Spinal cord (tissue), 10 donors: ENCODE measurements around the gene HNF4A. TPM values are rescaled to one million over a fixed set of nuclear protein-coding genes. Genes with fewer than 3 reads are reported as not detected.
"Not testable (repeated sequence)": the region's sequence is repeated elsewhere in the genome, so short reads cannot be mapped to it uniquely, and the experiment has no call there.

Experiments used
- DNase-seq, 6 donors: peaks; one replicate each; pipeline versions ENCODE4 v3.0.0 to v3.0.0-alpha.2; 2013 to 2015; ENCODE audit warnings: low spot score in 6 of 6, low read depth in 4 of 6
- H3K27ac ChIP-seq: one replicate; pipeline ENCODE4 v1.5.1; 2013; ENCODE audit warnings: low read depth, low read length, control low read depth
- H3K27me3 ChIP-seq: one replicate; pipeline ENCODE4 v1.6.1; 2013; ENCODE audit warnings: low read length; ENCODE audit not compliant: control insufficient read depth, insufficient read depth
- H3K36me3 ChIP-seq: one replicate; pipeline ENCODE4 v1.6.1; 2013; ENCODE audit warnings: low read length; ENCODE audit not compliant: control insufficient read depth, insufficient read depth
- H3K4me1 ChIP-seq: one replicate; pipeline ENCODE4 v1.6.1; 2013; ENCODE audit warnings: low read length; ENCODE audit not compliant: control insufficient read depth, insufficient read depth
- H3K4me3 ChIP-seq: one replicate; pipeline ENCODE4 v1.5.1; 2013; ENCODE audit warnings: low read depth, low read length, control low read depth
- H3K9me3 ChIP-seq: one replicate; pipeline ENCODE4 v1.6.1; 2013; ENCODE audit warnings: low read length; ENCODE audit not compliant: control insufficient read depth, insufficient read depth
- WGBS: methylation state at CpG from one replicate; pipeline ENCODE4 v1.1.5; 2013; ENCODE audit warnings: missing lambda C conversion rate; ENCODE audit not compliant: insufficient coverage; 5-methylcytosine and 5-hydroxymethylcytosine counted together
- polyA plus RNA-seq, 2 donors: library from polyadenylated mRNA; unstranded; fragments of 120-200 nt; gene quantifications; one replicate each; pipeline ENCODE4 v1.2.1, GENCODE V29; 2013; ENCODE audit not compliant: insufficient read length in 2 of 2
- total RNA-seq, 2 donors: library from RNA; depleted of rRNA in 1 of 2; stranded (reverse); fragments of 120-200 nt in 1 of 2; fragments of >200 nt in 1 of 2; gene quantifications; one replicate each; pipeline versions ENCODE4 v1.2.3 to v1.2.4, GENCODE V29; 2013 to 2014
- donor health status: healthy.

Gene HNF4A
- total and polyA plus RNA-seq, 4 donors = 0.21 to 0.29 (median 0.22) TPM; not detected in 1

DNA sequence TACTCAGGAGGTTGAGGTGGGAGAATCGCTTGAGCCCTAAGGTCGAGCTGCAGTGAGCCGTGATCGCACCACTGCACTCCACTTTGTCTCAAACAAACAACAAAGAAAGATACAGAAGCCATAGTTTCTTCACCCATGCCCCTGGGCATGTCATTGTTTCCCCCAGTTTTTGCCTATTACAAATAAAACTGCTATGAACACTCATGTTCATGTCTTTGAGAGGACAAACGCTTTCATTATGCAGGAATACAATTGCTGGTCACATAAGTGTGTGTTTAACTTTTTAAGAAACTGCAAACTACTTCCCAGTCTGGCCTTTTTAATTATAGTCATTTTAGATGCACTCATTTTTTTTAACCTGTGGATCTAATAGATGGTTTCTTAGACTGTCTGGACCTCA lies 108.0 kb downstream of the HNF4A start:
- no CpG with 5 or more reads among the region's 5 CpGs for WGBS
- Histone ChIP-seq H3K27me3 (peaks cover 3% of the 10 kb centered on the region), H3K36me3 (no peaks in the 10 kb centered on the region), H3K9me3 (no peaks in the 10 kb centered on the region), H3K4me1 (no peaks in the 10 kb centered on the region), H3K27ac (no peak overlapping the region), H3K4me3 (no peak overlapping the region)
- DNase-seq = no peak

DNA sequence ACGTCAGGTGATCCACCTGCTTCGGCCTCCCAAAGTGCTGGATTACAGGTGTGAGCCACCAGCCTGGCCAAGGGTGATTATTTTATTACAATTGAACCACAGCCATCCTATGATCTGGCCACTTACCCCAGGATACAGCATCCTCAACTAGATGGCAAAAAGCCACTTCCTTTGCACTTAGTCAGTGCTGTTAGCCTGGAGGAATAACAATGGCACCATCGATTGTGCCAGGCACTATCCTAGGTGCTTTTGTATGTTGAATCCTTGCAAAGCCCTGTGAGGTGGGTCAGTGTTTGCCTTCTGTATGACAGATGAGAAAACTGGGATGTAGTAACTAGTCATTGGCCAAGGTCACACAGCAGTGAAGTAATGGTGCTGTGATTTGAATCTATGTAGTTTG lies 109.0 kb downstream of the HNF4A start:
- H3K27me3 ChIP-seq = peaks cover 3% of the 10 kb centered on the region
- H3K36me3 ChIP-seq = no peaks in the 10 kb centered on the region
- WGBS = 94% methylated on average over 3 of the region's 3 CpGs
- H3K27ac ChIP-seq = no peak overlapping the region
- H3K9me3 ChIP-seq = no peaks in the 10 kb centered on the region
- no peak for DNase-seq
- H3K4me1 ChIP-seq = no peaks in the 10 kb centered on the region
- no peak overlapping the region for H3K4me3 ChIP-seq

DNA sequence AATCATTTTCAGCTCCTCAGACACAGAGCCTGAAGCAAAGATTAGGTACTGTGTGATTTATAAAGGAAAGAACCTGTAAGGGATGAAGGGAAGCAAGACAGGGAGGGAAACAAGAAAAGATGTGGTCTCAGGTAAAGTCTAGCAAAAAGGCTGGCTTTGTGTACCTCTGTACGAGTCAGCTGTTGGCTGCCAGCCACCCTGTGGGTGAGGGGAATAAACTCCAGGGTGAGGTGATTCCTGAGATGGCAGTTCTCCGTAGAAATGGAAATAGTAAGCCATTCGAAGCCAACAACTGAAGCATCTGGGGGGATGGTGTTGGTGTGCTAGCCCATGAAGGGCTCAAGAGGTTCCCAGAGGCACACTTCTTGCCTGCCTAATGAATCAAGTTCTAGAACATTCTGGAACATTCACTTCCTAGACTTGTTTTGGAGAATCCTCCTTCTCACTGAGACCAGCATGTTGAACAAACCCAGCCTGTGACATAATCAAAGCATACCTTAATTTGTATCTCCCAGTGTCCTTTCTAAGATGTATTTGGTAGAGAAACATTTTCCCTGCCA lies 109.6 kb downstream of the HNF4A start:
- no peaks in the 10 kb centered on the region for H3K36me3 ChIP-seq
- H3K4me1 ChIP-seq = no peaks in the 10 kb centered on the region
- no peaks in the 10 kb centered on the region for H3K9me3 ChIP-seq
- WGBS = 21% methylated on average over 1 of the region's 3 CpGs
- no peak for DNase-seq
- peaks cover 3% of the 10 kb centered on the region for H3K27me3 ChIP-seq
- H3K27ac ChIP-seq = no peak overlapping the region
- H3K4me3 ChIP-seq = no peak overlapping the region

DNA sequence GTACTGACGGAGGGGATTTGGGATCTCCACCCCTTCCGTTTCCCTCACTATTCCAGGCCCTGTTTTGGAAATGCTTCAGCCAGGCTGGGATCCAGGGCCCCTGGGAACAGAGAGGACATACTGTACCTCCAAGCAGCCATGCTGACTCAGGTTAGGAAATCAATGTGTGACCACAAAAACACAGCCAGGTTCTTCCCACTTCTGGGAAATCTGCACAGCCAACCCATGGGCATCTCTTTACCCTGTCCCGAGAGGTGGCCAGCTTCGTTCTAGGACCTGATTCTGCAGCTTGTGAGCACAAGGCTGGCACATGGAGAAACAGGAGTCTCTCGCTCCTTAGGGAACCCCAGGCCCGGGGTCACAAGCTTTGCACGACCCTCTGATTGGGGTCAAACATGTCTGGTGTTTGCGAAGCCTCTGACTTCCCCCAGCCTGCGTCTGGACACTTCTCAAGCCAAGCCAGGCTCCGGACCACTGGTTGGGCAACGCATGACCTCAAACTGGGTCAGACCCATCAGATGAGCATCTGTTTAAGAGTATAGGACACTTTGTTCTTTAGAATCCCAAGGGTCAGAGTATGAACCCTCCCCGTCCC lies 111.9 kb downstream of the HNF4A start:
- no peak overlapping the region for H3K4me3 ChIP-seq
- H3K4me1 ChIP-seq = no peaks in the 10 kb centered on the region
- H3K27me3 ChIP-seq = peaks cover 3% of the 10 kb centered on the region
- H3K27ac ChIP-seq = no peak overlapping the region
- 65% methylated on average over 10 of the region's 12 CpGs for WGBS
- no peaks in the 10 kb centered on the region for H3K36me3 ChIP-seq
- DNase-seq = no peak
- H3K9me3 ChIP-seq = no peaks in the 10 kb centered on the region

DNA sequence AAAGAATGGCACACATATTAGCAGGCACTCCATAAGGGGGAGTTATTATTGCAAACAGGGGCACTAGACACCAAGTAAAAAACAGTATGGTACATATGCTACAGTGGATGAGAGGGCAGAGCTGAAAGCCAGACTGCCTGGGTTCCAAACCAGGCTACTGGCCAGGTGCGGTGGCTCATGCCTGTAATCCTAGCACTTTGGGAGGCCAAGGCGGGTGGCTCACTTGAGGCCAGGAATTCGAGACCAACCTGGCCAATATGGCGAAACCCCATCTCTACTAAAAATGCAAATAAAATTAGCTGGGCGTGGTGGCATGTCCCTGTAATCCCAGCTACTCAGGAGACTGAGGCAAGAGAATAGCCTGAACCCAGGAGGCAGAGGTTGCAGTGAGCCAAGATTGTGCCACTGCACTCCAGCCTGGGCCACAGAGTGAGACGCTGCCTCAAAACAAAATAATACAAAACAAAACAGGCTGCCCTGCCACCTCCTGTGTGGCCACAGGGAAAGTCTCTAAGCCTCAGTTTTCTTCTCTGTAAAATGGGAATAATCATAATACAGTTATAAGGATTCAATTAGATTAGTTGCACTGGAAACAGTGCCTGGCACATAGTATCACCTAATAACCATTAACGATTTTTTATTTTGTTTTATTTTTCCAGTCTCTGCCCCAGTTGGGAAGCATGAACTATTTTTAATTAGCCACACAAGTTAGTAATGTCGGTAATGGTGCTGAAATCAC lies 112.7 kb downstream of the HNF4A start:
- Histone ChIP-seq H3K27me3 (peaks cover 3% of the 10 kb centered on the region), H3K4me1 (no peaks in the 10 kb centered on the region), H3K9me3 (no peaks in the 10 kb centered on the region), H3K36me3 (no peaks in the 10 kb centered on the region), H3K27ac (no peak overlapping the region), H3K4me3 (no peak overlapping the region)
- WGBS = 96% methylated on average over 5 of the region's 8 CpGs
- no peak for DNase-seq

DNA sequence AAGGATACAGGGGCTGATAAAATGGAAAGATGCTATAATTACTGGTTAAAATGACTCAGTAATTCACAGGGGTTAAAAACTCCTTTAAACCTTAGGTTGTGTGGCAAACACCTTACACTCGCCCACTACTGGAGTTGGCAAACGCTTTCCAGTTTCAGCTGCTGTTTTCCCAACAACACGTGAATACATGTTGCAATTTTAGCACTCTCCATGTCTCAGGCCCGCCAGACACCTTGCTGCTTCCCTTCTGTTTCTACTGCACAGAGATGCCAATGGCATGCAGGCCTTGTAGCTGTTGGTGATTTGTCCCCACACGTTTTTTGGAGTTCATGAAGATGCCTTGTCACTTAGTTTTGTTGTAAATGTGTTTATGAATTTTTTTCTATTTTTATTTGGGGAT lies 114.8 kb downstream of the HNF4A start:
- Histone ChIP-seq H3K9me3 (no peaks in the 10 kb centered on the region), H3K4me3 (no peak overlapping the region), H3K27ac (no peak overlapping the region), H3K4me1 (peaks cover 2% of the 10 kb centered on the region), H3K36me3 (no peaks in the 10 kb centered on the region), H3K27me3 (peaks cover 3% of the 10 kb centered on the region)
- 80% methylated on average over 4 of the region's 5 CpGs for WGBS
- DNase-seq = no peak

DNA sequence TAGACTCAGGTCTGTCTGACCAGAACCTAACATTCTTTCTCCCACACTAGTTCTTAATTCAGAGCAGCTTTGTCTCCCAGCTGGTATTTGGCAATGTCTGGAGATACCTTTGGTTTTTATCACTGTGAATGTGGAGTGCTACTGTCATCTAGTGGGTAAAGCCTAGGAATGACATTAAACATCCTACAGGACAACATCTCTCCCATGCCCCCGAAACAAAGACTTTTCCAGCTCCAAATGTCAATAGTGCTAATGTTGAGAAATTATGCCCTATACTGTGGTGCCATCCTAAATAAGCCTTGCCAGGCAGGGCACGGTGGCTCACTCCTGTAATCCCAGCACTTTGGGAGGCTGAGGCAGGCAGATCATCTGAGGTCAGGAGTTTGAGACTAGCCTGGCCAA lies 116.0 kb downstream of the HNF4A start:
- Histone ChIP-seq H3K27me3 (no peaks in the 10 kb centered on the region), H3K36me3 (no peaks in the 10 kb centered on the region), H3K4me3 (no peak overlapping the region), H3K9me3 (no peaks in the 10 kb centered on the region), H3K4me1 (peaks cover 14% of the 10 kb centered on the region), H3K27ac (no peak overlapping the region)
- DNase-seq = peak in 4 of 6 donors; percentile 29 to 87 (median 52)
- 71% methylated on average over 1 of the region's 2 CpGs for WGBS

DNA sequence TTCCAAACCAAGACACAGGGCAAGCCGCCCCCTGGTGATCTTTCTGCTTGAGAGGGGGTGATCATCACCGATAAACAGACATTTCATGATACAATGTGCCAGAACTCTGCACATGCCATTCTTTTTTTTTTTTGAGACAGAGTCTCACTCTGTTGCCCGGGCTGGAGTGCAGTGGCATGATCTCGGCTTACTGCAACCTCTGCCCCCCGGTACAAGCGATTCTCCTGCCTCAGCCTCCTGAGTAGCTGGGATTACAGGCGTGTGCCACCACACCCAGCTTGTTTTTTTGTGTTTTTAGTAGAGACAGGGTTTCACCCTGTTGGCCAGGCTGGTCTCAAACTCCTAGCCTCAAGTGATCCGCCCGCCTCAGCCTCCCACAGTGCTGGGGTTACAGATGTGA lies 116.8 kb downstream of the HNF4A start:
- DNase-seq, H3K9me3 ChIP-seq, H3K27ac ChIP-seq, H3K4me3 ChIP-seq, H3K36me3 ChIP-seq, H3K27me3 ChIP-seq: not testable (repeated sequence)
- H3K4me1 ChIP-seq = peaks cover 15% of the 10 kb centered on the region
- WGBS = 75% methylated on average over 4 of the region's 9 CpGs

DNA sequence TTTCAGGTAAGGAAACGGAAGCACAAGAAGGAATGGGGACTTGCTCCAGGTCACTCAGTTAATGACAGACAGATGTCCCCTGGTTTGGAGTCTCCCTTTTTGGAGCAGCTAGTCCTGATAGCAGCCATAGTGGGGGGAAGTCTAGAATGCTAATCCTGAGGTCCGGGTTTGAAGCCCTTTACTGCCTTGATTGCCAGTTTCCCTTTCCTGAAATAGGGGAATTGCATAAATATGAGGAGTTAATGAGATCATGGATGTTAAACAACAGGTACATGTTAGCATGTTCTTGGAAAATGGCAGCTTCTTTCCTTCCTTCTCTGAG lies 119.8 kb downstream of the HNF4A start:
- DNase-seq = peak in 1 of 6 donors; percentile 5
- H3K4me3 ChIP-seq = peak overlapping the region; percentile 76
- no peaks in the 10 kb centered on the region for H3K27me3 ChIP-seq
- peaks cover 13% of the 10 kb centered on the region for H3K36me3 ChIP-seq
- no peaks in the 10 kb centered on the region for H3K9me3 ChIP-seq
- H3K27ac ChIP-seq = peak overlapping the region; percentile 67
- 40% methylated on average over 1 of the region's 2 CpGs for WGBS
- peaks cover 15% of the 10 kb centered on the region for H3K4me1 ChIP-seq
